Liver (tissue), 9 donors: ENCODE measurements around the gene DTNB. TPM values are rescaled to one million over a fixed set of nuclear protein-coding genes. Genes with fewer than 3 reads are reported as not detected.

Source experiments
- DNase-seq: peaks from one replicate; pipeline ENCODE4 v3.0.0-alpha.2; 2017; ENCODE audit warnings: low spot score
- H3K27ac ChIP-seq, 2 donors: one replicate each; pipeline ENCODE4 v1.7.0; 2013; ENCODE audit warnings: inconsistent platforms in 2 of 2, low read length in 2 of 2, control low read depth in 1 of 2, low read depth in 1 of 2, mild to moderate bottlenecking in 1 of 2
- H3K27me3 ChIP-seq, 4 donors: one replicate each; pipeline versions ENCODE4 v1.6.1 to v1.7.0; 2013; ENCODE audit warnings: low read length in 3 of 4, inconsistent platforms in 1 of 4, mild to moderate bottlenecking in 1 of 4, moderate library complexity in 1 of 4; ENCODE audit not compliant: control insufficient read depth in 4 of 4, insufficient read depth in 4 of 4
- H3K36me3 ChIP-seq, 4 donors: one replicate each; pipeline versions ENCODE4 v1.6.1 to v1.7.0; 2013; ENCODE audit warnings: low read length in 3 of 4, mild to moderate bottlenecking in 3 of 4, low read depth in 1 of 4, moderate library complexity in 1 of 4; ENCODE audit not compliant: control insufficient read depth in 4 of 4, insufficient read depth in 3 of 4
- H3K4me1 ChIP-seq, 4 donors: one replicate each; pipeline versions ENCODE4 v1.6.1 to v1.7.0; 2013; ENCODE audit warnings: low read length in 3 of 4, mild to moderate bottlenecking in 3 of 4, moderate library complexity in 1 of 4; ENCODE audit not compliant: control insufficient read depth in 4 of 4, insufficient read depth in 4 of 4
- H3K4me3 ChIP-seq, 3 donors: one replicate each; pipeline versions ENCODE4 v1.6.1 to v1.7.0; 2013; ENCODE audit warnings: low read length in 3 of 3, control low read depth in 1 of 3, low read depth in 1 of 3, mild to moderate bottlenecking in 1 of 3
- H3K9ac ChIP-seq, 2 donors: one replicate each; pipeline ENCODE4 v1.7.0; 2013; ENCODE audit warnings: low read length in 2 of 2, mild to moderate bottlenecking in 2 of 2, moderate library complexity in 2 of 2, control low read depth in 1 of 2, low read depth in 1 of 2
- H3K9me3 ChIP-seq, 4 donors: one replicate each; pipeline versions ENCODE4 v1.6.1 to v1.7.0; 2013; ENCODE audit warnings: low read length in 3 of 4; ENCODE audit not compliant: control insufficient read depth in 4 of 4
- ATF3 ChIP-seq: IDR thresholded peaks from 2 replicates; pipeline ENCODE4 v1.6.1; 2016; ENCODE audit warnings: antibody characterized with exemption
- CTCF ChIP-seq: fragments of 150-350 bp; IDR thresholded peaks from 2 replicates; pipeline ENCODE4 v1.5.1; 2017; ENCODE audit warnings: improper control_type of control experiment, low read depth, low read length; ENCODE audit not compliant: missing input control
- EGR1 ChIP-seq, 2 donors: IDR thresholded peaks; 2 replicates each; pipeline ENCODE4 v1.6.1; 2016 to 2018; ENCODE audit warnings: antibody characterized with exemption in 2 of 2, low read depth in 2 of 2
- GABPA ChIP-seq, 2 donors: IDR thresholded peaks in 1 of 2; conservative IDR thresholded peaks in 1 of 2; 2 replicates each; pipeline ENCODE4 v1.6.1; 2016; ENCODE audit warnings: antibody characterized with exemption in 2 of 2, mild to moderate bottlenecking in 1 of 2, moderate library complexity in 1 of 2
- HNF4A ChIP-seq, 2 donors: conservative IDR thresholded peaks; 2 replicates each; pipeline ENCODE4 v1.6.1; 2016; ENCODE audit warnings: antibody characterized with exemption in 2 of 2, mild to moderate bottlenecking in 2 of 2
- JUND ChIP-seq, 2 donors: IDR thresholded peaks; 2 replicates each; pipeline ENCODE4 v1.6.1; 2016; ENCODE audit warnings: antibody characterized with exemption in 2 of 2
- MAX ChIP-seq: IDR thresholded peaks from 2 replicates; pipeline ENCODE4 v1.6.1; 2016; ENCODE audit warnings: antibody characterized with exemption
- NR2F2 ChIP-seq: IDR thresholded peaks from 2 replicates; pipeline ENCODE4 v1.6.1; 2016; ENCODE audit warnings: antibody characterized with exemption
- RAD21 ChIP-seq, 2 donors: IDR thresholded peaks; 2 replicates each; pipeline ENCODE4 v1.6.1; 2016; ENCODE audit warnings: antibody characterized with exemption in 2 of 2, mild to moderate bottlenecking in 2 of 2
- RXRA ChIP-seq, 2 donors: IDR thresholded peaks; 2 replicates each; pipeline ENCODE4 v1.6.1; 2017 to 2018; ENCODE audit warnings: antibody characterized with exemption in 2 of 2, mild to moderate bottlenecking in 1 of 2
- SP1 ChIP-seq: IDR thresholded peaks from 2 replicates; pipeline ENCODE4 v1.6.1; 2018; ENCODE audit warnings: antibody characterized with exemption, mild to moderate bottlenecking
- TAF1 ChIP-seq: conservative IDR thresholded peaks from 2 replicates; pipeline ENCODE4 v1.6.1; 2016; ENCODE audit warnings: antibody characterized with exemption, mild to moderate bottlenecking
- WGBS: extraction: QIAGEN DNeasy Blood & Tissue Kit; methylation state at CpG from one replicate; pipeline ENCODE4 v1.1.7; 2013; 5-methylcytosine and 5-hydroxymethylcytosine counted together
- polyA plus RNA-seq, 2 donors: library from polyadenylated mRNA; stranded (reverse) in 1 of 2; unstranded in 1 of 2; fragments of 200-250 nt in 1 of 2; fragments of >200 nt in 1 of 2; fragmentation: Nextera tagmentation in 1 of 2; extraction: Ambion mirVana in 1 of 2; gene quantifications; one replicate each; pipeline versions ENCODE4 v1.2.1 to v1.2.3, GENCODE V29; 2013 to 2015
- total RNA-seq, 2 donors: library from RNA; depleted of rRNA; stranded (reverse); fragments of >200 nt; gene quantifications; one replicate each; pipeline ENCODE4 v1.2.3, GENCODE V29; 2014
- donor health status: healthy.
- donor health status: healthy.
- donor health status: healthy.
- donor health status: healthy.
- donor health status: healthy.

Gene DTNB
- total and polyA plus RNA-seq, 4 donors = 3.3 to 10.5 (median 6.4) TPM

- no peak for TF ChIP-seq RAD21 (IDR thresholded peaks at IDR 0.05)
Measured at GRCh38 chr2:25546852-25547251, 126.5 kb downstream of the DTNB start (continued).

GRCh38 chr2:25545899-25546298 is 127.5 kb downstream of the DTNB start:
- Histone ChIP-seq H3K4me3 (no peak overlapping the region), H3K27me3 (no peaks in the 10 kb centered on the region), H3K4me1 (no peaks in the 10 kb centered on the region), H3K9ac (no peak overlapping the region), H3K36me3 (no peaks in the 10 kb centered on the region), H3K27ac (no peak overlapping the region), H3K9me3 (no peaks in the 10 kb centered on the region)
- DNase-seq = no peak
- WGBS = 90% methylated on average over 4 of the region's 4 CpGs
- TF ChIP-seq EGR1 (IDR thresholded peaks at IDR 0.05; ENCODE audit: low read depth in 2 of 2) (no peak), SP1 (peak; percentile 50)

- H3K9me3 ChIP-seq = no peaks in the 10 kb centered on the region
- no peak overlapping the region for H3K4me3 ChIP-seq
- H3K4me1 ChIP-seq = no peaks in the 10 kb centered on the region
- H3K36me3 ChIP-seq = no peaks in the 10 kb centered on the region
- H3K27me3 ChIP-seq = no peaks in the 10 kb centered on the region
- no peak for DNase-seq
- H3K9ac ChIP-seq = no peak overlapping the region
- TF ChIP-seq MAX (no peak), GABPA (IDR thresholded peaks at IDR 0.05 in 1 of 2, conservative IDR thresholded peaks at IDR 0.05 in 1 of 2) (no peak), ATF3 (no peak)
- H3K27ac ChIP-seq = no peak overlapping the region
Measured at GRCh38 chr2:25544445-25544844, 128.9 kb downstream of the DTNB start.

- Histone ChIP-seq H3K4me1 (no peaks in the 10 kb centered on the region), H3K9me3 (no peaks in the 10 kb centered on the region), H3K27ac (no peak overlapping the region), H3K9ac (no peak overlapping the region), H3K4me3 (no peak overlapping the region), H3K27me3 (no peaks in the 10 kb centered on the region), H3K36me3 (no peaks in the 10 kb centered on the region)
- TF ChIP-seq NR2F2 (no peak), CTCF (no peak), MAX (no peak)
- 94% methylated on average over 10 of the region's 10 CpGs for WGBS
- DNase-seq = no peak
Measured at GRCh38 chr2:25543939-25544338, 129.4 kb downstream of the DTNB start.

- H3K9me3 ChIP-seq = no peaks in the 10 kb centered on the region
- H3K27me3 ChIP-seq = no peaks in the 10 kb centered on the region
- no peak for TF ChIP-seq RXRA (IDR thresholded peaks at IDR 0.05)
- TF ChIP-seq JUND (IDR thresholded peaks at IDR 0.05) = no peak
- no peak for TF ChIP-seq TAF1
- no peak for TF ChIP-seq HNF4A (conservative IDR thresholded peaks at IDR 0.05)
- TF ChIP-seq MAX = no peak
- no peak overlapping the region for H3K27ac ChIP-seq
- no peak for DNase-seq
- no peaks in the 10 kb centered on the region for H3K36me3 ChIP-seq
- no peaks in the 10 kb centered on the region for H3K4me1 ChIP-seq
- H3K9ac ChIP-seq = no peak overlapping the region
- H3K4me3 ChIP-seq = no peak overlapping the region
- WGBS = 92% methylated on average over 10 of the region's 10 CpGs
Measured at GRCh38 chr2:25541378-25541777, 132.0 kb downstream of the DTNB start.
